NCI-H2081 (cell line): ENCODE data around the gene PILRA.

Experiments used
- DNase-seq, 2 experiments: peaks; one replicate each; lab custom pipeline; 2025; lab: John Stamatoyannopoulos, UW

PILRA gene

GRCh38 chr7:100411101-100411500 lies 37.8 kb downstream of the PILRA start:
- DNase-seq = no peak

DNA sequence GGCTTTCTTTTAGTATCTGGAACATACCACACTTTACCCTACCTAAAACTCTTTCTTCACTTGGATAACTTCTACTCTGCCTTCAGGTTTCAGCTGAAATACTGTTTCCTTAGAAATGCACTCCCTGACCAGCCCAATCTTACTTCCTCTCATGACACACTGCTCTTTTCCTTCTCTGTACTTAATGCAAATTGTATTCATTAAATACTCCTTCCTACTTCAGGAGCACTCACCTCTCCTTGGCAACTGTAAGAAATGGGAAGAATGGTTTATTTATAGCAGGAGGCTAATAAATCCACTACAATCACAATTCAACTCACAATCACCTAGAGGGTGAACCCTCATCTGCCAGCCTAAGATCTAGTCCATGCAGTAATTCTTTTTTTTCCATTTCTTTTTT lies 40.1 kb downstream of the PILRA start:
- no peak for DNase-seq

DNA sequence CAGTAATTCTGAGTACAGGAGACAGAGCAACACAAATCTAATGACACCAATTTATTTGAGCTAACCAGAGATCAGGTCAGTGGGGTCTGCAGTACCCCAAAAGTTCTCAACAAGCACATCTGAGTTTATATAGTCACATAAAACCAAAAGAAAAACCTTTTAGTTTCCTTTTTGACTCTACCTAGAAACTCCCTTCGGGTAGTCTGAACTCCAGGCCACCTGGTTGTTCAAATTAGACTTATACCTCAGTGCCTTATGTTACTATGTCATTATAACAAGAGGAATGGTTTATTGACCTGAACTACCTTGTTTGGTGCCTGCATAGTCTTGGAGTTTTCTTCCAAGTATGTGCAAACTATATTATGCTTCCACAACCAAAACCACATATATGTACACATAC lies 40.6 kb downstream of the PILRA start:
- DNase-seq = no peak

- DNase-seq = no peak
These were observed 42.2 kb downstream of the PILRA start for GRCh38 chr7:100415448-100415847.

DNA sequence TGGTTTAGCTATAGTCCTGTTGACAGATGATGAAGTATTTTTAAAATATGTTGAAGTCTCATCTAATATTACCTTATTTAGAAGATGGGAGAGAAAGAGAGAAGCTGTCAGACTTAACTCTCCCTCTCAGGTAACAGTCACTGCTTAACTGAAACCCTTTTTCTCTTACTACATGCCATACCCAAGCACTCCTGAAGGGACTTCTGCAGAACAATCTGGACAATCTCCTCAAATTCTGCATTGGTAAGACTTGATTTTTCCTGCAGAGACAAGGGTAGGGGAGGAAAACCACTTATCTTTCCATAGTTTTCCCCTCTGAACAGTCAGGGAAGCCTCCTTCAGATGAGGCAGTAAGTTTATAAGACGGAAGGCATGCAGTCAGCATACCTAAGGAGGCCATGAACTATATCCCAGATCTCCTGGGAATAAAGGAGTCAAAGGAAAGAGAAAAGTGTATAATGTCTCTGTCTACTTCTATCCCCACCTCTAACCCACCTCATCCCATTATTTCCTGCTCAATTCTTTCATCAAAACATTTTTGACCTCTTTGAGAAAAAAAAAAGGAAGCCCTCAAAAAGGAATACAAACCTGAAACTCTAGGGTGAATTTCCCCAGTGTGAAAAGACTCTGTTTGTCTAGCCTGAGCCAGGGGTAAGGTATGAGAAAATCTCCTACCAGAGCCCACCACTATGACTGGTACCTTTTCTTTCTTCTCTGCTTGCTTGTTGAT lies 45.8 kb downstream of the PILRA start:
- DNase-seq = no peak

DNA sequence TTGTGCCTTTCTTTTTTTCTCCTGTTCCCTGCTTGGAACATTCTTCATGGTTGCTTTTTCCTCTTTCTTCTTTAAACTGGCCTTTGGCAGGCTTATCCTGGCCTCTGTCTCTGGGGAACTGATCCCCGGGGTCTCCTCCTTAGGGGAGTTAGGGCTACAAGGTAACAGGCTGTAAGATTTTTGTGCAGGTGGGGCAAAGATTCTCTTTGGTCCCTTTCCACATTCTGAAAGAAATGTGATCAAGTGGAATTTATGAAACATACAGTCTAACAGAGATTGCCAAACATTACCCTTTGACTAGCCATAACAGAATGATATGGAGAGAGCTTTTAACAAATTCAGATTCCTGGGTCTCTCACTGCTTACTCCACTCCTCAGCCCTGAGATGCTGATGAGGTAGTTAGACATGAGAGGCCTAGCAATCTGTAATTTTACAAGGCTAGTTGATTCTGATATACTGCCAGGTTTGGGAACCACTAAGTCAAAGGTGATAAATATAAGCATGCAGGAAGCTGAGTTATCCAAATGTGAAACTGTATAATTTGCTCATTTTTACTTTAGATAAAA lies 46.5 kb downstream of the PILRA start:
- no peak for DNase-seq

GRCh38 chr7:100423315-100423714 lies 50.0 kb downstream of the PILRA start:
- DNase-seq = no peak

DNA sequence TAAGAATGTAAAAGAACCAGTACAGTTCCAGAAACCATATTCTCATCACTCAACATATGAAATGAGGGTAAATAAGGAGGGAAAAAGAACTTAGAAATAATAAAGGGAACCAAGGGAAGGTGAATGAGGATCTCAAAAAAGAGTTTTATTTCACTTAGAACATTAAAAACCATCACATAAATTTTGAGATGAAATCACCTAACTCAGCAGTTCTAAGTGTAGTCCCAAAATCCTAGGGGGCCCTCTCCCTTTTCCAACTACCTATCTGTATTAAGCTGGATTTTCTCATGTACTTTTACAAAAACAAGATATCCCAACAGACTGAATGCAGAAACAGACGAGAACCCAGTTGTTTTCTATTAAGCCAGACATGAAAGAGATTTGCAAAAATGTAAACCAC lies 52.1 kb downstream of the PILRA start:
- no peak for DNase-seq

- no peak for DNase-seq
These were observed 53.2 kb downstream of the PILRA start for GRCh38 chr7:100426516-100426915.

DNA sequence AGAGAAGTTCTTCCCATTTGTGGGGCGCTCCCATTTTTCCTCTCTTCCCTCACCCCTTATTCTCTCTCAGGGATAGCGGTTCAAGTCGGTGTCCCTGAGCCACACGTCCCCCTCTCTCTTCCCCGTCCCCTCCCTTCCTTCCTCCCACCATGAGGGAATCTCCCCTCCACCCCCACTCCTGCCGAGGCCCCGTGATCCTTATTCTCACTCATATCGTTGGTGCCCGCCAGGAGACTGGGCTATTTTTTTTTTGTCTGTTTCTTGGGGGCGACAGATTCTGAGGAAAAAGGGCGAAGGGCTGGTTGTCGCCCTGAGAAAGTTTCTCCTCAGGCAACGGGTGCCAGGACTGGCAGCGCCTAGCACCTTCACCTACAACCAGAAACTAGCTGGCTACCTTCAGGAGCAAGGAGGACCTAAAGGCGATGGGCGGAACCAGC lies 54.5 kb downstream of the PILRA start:
- no peak for DNase-seq

- DNase-seq = peak; percentile 96 to 98
These were observed 55.1 kb downstream of the PILRA start, which contains the start of gene ZCWPW1 for GRCh38 chr7:100428199-100428966. TSS of gene ZCWPW1 (minus strand) at chr7:100428703. CDS start at chr7:100420649, 8,054 bp downstream.

- DNase-seq = peak; percentile 99 to 100
These were observed 55.8 kb downstream of the PILRA start for GRCh38 chr7:100428967-100429636.

DNA sequence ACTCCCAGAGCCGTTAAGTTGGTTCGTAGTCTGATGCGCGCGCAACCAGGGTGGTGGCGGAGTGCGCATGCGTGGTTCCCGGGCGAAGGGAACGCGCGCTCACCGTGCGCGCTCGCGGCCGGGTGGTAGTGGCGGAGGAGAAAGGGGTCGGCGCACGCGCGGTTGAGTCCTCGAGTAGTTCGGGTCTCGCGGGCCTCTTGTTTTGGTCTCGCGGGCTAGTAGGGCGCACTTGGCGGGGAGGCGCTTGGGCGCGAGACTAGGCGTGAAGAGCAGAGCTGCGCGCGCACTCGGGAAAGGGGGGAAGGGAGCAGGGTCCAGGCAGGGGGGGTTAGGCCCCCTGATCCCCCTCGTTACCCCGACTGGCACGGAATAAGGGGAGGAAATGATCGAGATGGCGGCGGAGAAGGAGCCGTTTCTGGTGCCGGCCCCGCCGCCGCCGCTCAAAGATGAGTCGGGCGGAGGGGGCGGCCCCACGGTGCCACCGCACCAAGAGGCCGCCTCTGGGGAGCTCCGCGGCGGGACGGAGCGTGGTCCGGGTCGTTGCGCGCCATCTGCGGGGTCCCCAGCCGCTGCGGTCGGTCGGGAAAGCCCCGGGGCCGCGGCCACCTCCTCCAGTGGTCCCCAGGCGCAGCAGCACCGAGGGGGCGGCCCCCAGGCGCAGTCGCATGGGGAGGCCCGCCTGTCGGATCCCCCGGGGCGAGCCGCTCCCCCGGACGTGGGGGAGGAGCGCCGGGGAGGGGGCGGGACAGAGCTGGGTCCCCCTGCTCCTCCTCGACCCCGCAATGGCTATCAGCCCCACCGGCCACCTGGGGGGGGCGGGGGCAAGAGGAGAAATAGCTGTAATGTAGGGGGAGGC lies 56.6 kb downstream of the PILRA start, which contains the start of gene MEPCE:
TSS of gene MEPCE (plus strand) at position 195 of the 856 bp plus-strand sequence. CDS start at position 383, 188 bp downstream.
- DNase-seq = peak; percentile 96 to 98

DNA sequence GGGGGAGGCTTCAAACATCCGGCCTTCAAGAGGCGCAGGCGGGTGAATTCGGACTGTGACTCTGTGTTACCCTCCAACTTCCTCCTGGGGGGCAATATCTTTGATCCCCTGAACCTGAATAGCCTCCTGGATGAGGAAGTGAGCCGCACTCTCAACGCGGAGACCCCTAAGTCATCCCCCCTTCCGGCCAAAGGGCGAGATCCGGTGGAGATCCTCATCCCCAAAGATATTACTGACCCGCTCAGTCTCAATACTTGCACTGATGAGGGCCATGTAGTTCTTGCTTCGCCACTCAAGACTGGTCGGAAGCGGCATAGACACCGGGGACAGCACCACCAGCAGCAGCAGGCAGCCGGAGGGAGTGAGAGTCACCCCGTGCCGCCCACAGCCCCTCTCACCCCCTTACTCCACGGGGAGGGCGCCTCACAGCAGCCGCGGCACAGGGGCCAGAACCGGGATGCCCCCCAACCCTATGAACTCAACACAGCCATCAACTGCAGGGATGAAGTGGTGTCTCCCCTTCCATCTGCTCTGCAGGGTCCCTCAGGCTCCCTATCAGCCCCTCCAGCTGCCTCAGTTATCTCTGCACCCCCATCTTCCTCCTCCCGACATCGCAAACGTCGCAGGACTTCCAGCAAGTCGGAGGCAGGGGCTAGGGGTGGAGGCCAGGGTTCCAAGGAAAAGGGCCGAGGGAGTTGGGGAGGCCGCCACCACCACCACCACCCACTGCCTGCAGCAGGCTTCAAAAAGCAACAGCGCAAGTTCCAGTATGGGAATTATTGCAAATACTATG lies 57.4 kb downstream of the PILRA start:
- peak in 1 of 2 experiments; percentile 40 for DNase-seq

- DNase-seq = no peak
These were observed 58.0 kb downstream of the PILRA start for GRCh38 chr7:100431286-100431735.

- DNase-seq = no peak
These were observed 58.8 kb downstream of the PILRA start for GRCh38 chr7:100432053-100432452.

GRCh38 chr7:100432621-100433275 lies 59.5 kb downstream of the PILRA start:
- DNase-seq = no peak

DNA sequence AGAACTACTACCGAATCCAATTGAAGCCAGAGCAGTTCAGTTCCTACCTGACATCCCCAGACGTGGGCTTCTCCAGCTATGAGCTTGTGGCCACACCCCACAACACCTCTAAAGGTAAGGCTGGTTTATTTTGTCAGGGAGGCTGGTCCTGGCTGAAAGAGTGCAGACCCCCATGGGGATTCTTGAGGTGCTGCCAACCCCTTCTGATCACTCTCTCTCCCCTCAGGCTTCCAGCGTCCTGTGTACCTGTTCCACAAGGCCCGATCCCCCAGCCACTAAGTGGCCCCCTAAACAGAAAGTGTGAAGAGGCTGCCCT lies 59.9 kb downstream of the PILRA start:
- DNase-seq = no peak

DNA sequence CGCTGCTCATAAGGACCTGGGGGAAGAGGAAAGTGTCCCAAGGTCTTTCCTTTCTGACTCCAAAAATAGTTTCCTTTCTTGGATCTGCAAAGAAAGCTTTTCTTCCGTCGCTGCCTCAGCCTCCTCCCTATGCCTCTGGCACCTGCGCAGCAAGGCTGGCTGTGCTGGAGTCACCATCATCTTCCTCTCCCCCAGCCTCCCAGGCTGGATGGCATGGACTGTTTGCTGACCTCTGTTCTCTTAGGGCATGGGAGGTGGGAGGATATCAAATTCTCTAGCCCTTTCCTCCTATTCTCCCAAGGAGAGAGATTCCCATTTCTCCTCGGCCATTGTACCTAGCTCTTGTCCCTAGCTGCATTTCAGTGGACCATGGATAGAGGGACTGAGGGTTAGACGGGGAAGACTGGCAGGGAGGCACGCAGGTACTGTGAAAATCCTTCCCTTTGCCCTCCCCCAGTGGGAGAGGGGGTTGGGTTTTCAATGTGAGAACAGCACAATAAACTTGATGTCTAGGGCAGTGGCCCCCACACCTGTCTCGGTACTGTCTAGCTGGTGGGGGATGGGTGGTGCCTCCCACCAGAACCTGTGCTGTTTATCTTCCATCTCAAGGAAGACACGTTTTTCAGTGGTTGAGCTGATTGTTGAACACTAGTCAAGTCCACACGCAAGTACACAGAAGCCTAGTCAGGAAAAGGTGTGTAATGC lies 60.5 kb downstream of the PILRA start:
- DNase-seq = no peak
